ENCODE measurements around the gene TCEA3.

Gene TCEA3

GRCh38 chr1:23436520-23437354 is 12.2 kb upstream of the TCEA3 start:
- no peak overlapping the region for H3K4me3 ChIP-seq (ENCODE audit: insufficient read length, low read depth)
- H3K27me3 ChIP-seq (ENCODE audit: insufficient read depth, insufficient read length) = no peaks in the 10 kb centered on the region
- TF ChIP-seq ZNF274 (IDR thresholded peaks at IDR 0.05; ENCODE audit: low read depth, low read length) (no peak), SUZ12 (IDR thresholded peaks at IDR 0.05; ENCODE audit: extremely low read depth, insufficient read depth, insufficient read length) (no peak), YY1 (IDR thresholded peaks at IDR 0.05; ENCODE audit: insufficient read depth, insufficient read length) (no peak)
- H3K36me3 ChIP-seq (ENCODE audit: insufficient read depth, insufficient read length, low read length) = peaks cover 85% of the 10 kb centered on the region
- no peaks in the 10 kb centered on the region for H3K9me3 ChIP-seq (ENCODE audit: insufficient read depth, low read length)
- peak; percentile 11 for DNase-seq (ENCODE audit: low read depth, low spot score)
- H3K4me1 ChIP-seq (ENCODE audit: insufficient read depth, insufficient read length) = no peaks in the 10 kb centered on the region
- no peak overlapping the region for H3K9ac ChIP-seq (ENCODE audit: insufficient read length, low read depth)

- Histone ChIP-seq H3K27me3 (ENCODE audit: insufficient read depth, insufficient read length) (no peaks in the 10 kb centered on the region), H3K4me1 (ENCODE audit: insufficient read depth, insufficient read length) (no peaks in the 10 kb centered on the region), H3K9ac (ENCODE audit: insufficient read length, low read depth) (no peak overlapping the region), H3K4me3 (ENCODE audit: insufficient read length, low read depth) (no peak overlapping the region), H3K36me3 (ENCODE audit: insufficient read depth, insufficient read length, low read length) (peaks cover 92% of the 10 kb centered on the region), H3K9me3 (ENCODE audit: insufficient read depth, low read length) (no peaks in the 10 kb centered on the region)
- TF ChIP-seq YY1 (IDR thresholded peaks at IDR 0.05; ENCODE audit: insufficient read depth, insufficient read length) (no peak), SUZ12 (IDR thresholded peaks at IDR 0.05; ENCODE audit: extremely low read depth, insufficient read depth, insufficient read length) (no peak)
- no peak for DNase-seq (ENCODE audit: low read depth, low spot score)
These were observed 9.8 kb upstream of the TCEA3 start for GRCh38 chr1:23434260-23434775.

GRCh38 chr1:23433122-23433521 is 8.6 kb upstream of the TCEA3 start:
- Histone ChIP-seq H3K4me1 (ENCODE audit: insufficient read depth, insufficient read length) (no peaks in the 10 kb centered on the region), H3K4me3 (ENCODE audit: insufficient read length, low read depth) (no peak overlapping the region), H3K9me3 (ENCODE audit: insufficient read depth, low read length) (no peaks in the 10 kb centered on the region), H3K9ac (ENCODE audit: insufficient read length, low read depth) (no peak overlapping the region), H3K27me3 (ENCODE audit: insufficient read depth, insufficient read length) (peaks cover under 1% of the 10 kb centered on the region), H3K36me3 (ENCODE audit: insufficient read depth, insufficient read length, low read length) (peaks cover 91% of the 10 kb centered on the region)
- DNase-seq (ENCODE audit: low read depth, low spot score) = no peak
- TF ChIP-seq SUZ12 (IDR thresholded peaks at IDR 0.05; ENCODE audit: extremely low read depth, insufficient read depth, insufficient read length) = no peak
- no peak for TF ChIP-seq ZNF274 (IDR thresholded peaks at IDR 0.05; ENCODE audit: low read depth, low read length)
- TF ChIP-seq YY1 (IDR thresholded peaks at IDR 0.05; ENCODE audit: insufficient read depth, insufficient read length) = no peak

- TF ChIP-seq YY1 (IDR thresholded peaks at IDR 0.05; ENCODE audit: insufficient read depth, insufficient read length) = no peak
- H3K4me3 ChIP-seq (ENCODE audit: insufficient read length, low read depth) = no peak overlapping the region
- peaks cover 17% of the 10 kb centered on the region for H3K27me3 ChIP-seq (ENCODE audit: insufficient read depth, insufficient read length)
- H3K9me3 ChIP-seq (ENCODE audit: insufficient read depth, low read length) = no peaks in the 10 kb centered on the region
- DNase-seq (ENCODE audit: low read depth, low spot score) = no peak
- H3K36me3 ChIP-seq (ENCODE audit: insufficient read depth, insufficient read length, low read length) = peaks cover 86% of the 10 kb centered on the region
- H3K4me1 ChIP-seq (ENCODE audit: insufficient read depth, insufficient read length) = no peaks in the 10 kb centered on the region
- no peak overlapping the region for H3K9ac ChIP-seq (ENCODE audit: insufficient read length, low read depth)
These were observed 6.9 kb upstream of the TCEA3 start for GRCh38 chr1:23431431-23431830.

GRCh38 chr1:23430803-23431202 is 6.3 kb upstream of the TCEA3 start:
- H3K27me3 ChIP-seq (ENCODE audit: insufficient read depth, insufficient read length) = peaks cover 24% of the 10 kb centered on the region
- no peaks in the 10 kb centered on the region for H3K9me3 ChIP-seq (ENCODE audit: insufficient read depth, low read length)
- no peak overlapping the region for H3K4me3 ChIP-seq (ENCODE audit: insufficient read length, low read depth)
- H3K4me1 ChIP-seq (ENCODE audit: insufficient read depth, insufficient read length) = no peaks in the 10 kb centered on the region
- DNase-seq (ENCODE audit: low read depth, low spot score) = no peak
- no peak overlapping the region for H3K9ac ChIP-seq (ENCODE audit: insufficient read length, low read depth)
- TF ChIP-seq YY1 (IDR thresholded peaks at IDR 0.05; ENCODE audit: insufficient read depth, insufficient read length) (no peak), ZNF274 (IDR thresholded peaks at IDR 0.05; ENCODE audit: low read depth, low read length) (no peak), SUZ12 (IDR thresholded peaks at IDR 0.05; ENCODE audit: extremely low read depth, insufficient read depth, insufficient read length) (no peak)
- peaks cover 86% of the 10 kb centered on the region for H3K36me3 ChIP-seq (ENCODE audit: insufficient read depth, insufficient read length, low read length)

- peaks cover 48% of the 10 kb centered on the region for H3K27me3 ChIP-seq (ENCODE audit: insufficient read depth, insufficient read length)
- no peaks in the 10 kb centered on the region for H3K9me3 ChIP-seq (ENCODE audit: insufficient read depth, low read length)
- no peak for TF ChIP-seq YY1 (IDR thresholded peaks at IDR 0.05; ENCODE audit: insufficient read depth, insufficient read length)
- TF ChIP-seq ZNF274 (IDR thresholded peaks at IDR 0.05; ENCODE audit: low read depth, low read length) = no peak
- no peak for TF ChIP-seq SUZ12 (IDR thresholded peaks at IDR 0.05; ENCODE audit: extremely low read depth, insufficient read depth, insufficient read length)
- no peak overlapping the region for H3K4me3 ChIP-seq (ENCODE audit: insufficient read length, low read depth)
- no peak overlapping the region for H3K9ac ChIP-seq (ENCODE audit: insufficient read length, low read depth)
- no peak for DNase-seq (ENCODE audit: low read depth, low spot score)
- H3K36me3 ChIP-seq (ENCODE audit: insufficient read depth, insufficient read length, low read length) = peaks cover 61% of the 10 kb centered on the region
- H3K4me1 ChIP-seq (ENCODE audit: insufficient read depth, insufficient read length) = no peaks in the 10 kb centered on the region
These were observed 3.8 kb upstream of the TCEA3 start for GRCh38 chr1:23428136-23428905.

- H3K9me3 ChIP-seq (ENCODE audit: insufficient read depth, low read length) = no peaks in the 10 kb centered on the region
- no peak overlapping the region for H3K9ac ChIP-seq (ENCODE audit: insufficient read length, low read depth)
- no peaks in the 10 kb centered on the region for H3K4me1 ChIP-seq (ENCODE audit: insufficient read depth, insufficient read length)
- peaks cover 56% of the 10 kb centered on the region for H3K27me3 ChIP-seq (ENCODE audit: insufficient read depth, insufficient read length)
- no peak for DNase-seq (ENCODE audit: low read depth, low spot score)
- TF ChIP-seq YY1 (IDR thresholded peaks at IDR 0.05; ENCODE audit: insufficient read depth, insufficient read length) (no peak), SUZ12 (IDR thresholded peaks at IDR 0.05; ENCODE audit: extremely low read depth, insufficient read depth, insufficient read length) (no peak), ZNF274 (IDR thresholded peaks at IDR 0.05; ENCODE audit: low read depth, low read length) (no peak)
- H3K4me3 ChIP-seq (ENCODE audit: insufficient read length, low read depth) = no peak overlapping the region
- H3K36me3 ChIP-seq (ENCODE audit: insufficient read depth, insufficient read length, low read length) = peaks cover 54% of the 10 kb centered on the region
These were observed 3.0 kb upstream of the TCEA3 start for GRCh38 chr1:23427550-23427949.

Measured in NT2/D1 (cell line).